ENCODE measurements around the gene POLG2.
"Not testable (repeated sequence)": the region's sequence is repeated elsewhere in the genome, so short reads cannot be mapped to it uniquely, and the experiment has no call there.

The POLG2 gene

DNA sequence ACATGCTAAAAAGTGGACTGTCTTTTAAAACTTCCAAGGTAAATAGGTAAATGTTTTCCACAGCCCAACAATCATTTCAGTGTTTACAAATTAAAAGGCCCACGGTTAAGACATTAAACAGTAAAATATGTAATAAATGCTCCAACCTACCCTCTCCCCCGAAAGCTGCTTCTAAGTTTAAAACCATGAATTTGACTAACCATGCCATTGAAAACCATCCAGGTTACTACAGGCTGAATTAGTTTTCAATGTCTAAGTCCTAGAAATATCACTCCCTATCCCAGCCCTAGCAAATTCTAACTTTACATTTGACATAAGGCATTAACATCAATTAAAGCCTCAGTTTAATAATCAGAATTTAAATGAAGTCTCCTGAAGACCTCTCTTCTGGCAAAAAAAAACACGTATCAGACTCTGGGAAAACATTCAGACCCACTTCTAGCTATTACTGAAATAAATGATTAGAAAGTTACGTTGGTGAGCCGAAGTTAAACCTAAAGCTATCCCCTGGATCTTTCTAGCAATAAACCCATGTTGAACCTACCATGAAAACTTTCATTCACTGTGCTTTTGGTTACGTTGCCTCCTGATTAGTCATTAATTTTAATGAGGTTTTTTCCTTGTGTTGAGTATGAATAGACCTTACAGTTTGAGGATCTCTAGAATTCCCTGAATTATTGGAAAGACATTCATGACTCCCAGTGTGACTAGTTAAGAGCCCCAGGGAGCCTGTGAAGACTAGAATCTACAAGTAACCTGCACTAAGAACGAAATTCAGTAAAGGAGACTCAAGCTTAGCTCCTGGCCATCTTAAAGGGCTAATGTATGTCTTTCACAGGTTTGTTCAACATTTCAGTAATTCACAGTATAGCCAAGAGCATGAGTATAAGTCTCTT is 1.7 kb upstream of the POLG2 start:
- H3K4me1 ChIP-seq (ENCODE audit: insufficient read depth, poor library complexity, severe bottlenecking), result peaks cover 31% of the 10 kb centered on the region
- no peaks in the 10 kb centered on the region for H3K9me3 ChIP-seq (ENCODE audit: severe bottlenecking)
- ATAC-seq (ENCODE audit: low read depth), result no peak; the same call in 2 of the 3 replicates
- no peak for DNase-seq (ENCODE audit: low spot score)
- TF ChIP-seq, protein P1, sequence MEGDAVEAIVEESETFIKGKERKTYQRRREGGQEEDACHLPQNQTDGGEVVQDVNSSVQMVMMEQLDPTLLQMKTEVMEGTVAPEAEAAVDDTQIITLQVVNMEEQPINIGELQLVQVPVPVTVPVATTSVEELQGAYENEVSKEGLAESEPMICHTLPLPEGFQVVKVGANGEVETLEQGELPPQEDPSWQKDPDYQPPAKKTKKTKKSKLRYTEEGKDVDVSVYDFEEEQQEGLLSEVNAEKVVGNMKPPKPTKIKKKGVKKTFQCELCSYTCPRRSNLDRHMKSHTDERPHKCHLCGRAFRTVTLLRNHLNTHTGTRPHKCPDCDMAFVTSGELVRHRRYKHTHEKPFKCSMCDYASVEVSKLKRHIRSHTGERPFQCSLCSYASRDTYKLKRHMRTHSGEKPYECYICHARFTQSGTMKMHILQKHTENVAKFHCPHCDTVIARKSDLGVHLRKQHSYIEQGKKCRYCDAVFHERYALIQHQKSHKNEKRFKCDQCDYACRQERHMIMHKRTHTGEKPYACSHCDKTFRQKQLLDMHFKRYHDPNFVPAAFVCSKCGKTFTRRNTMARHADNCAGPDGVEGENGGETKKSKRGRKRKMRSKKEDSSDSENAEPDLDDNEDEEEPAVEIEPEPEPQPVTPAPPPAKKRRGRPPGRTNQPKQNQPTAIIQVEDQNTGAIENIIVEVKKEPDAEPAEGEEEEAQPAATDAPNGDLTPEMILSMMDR (IDR thresholded peaks at IDR 0.05; ENCODE audit: poor library complexity, severe bottlenecking), result no peak
- no peaks in the 10 kb centered on the region for H3K27me3 ChIP-seq (ENCODE audit: insufficient read depth, poor library complexity, severe bottlenecking)
- H3K27ac ChIP-seq (ENCODE audit: poor library complexity, severe bottlenecking), result peak overlapping the region; percentile 86
- peaks cover 74% of the 10 kb centered on the region for H3K36me3 ChIP-seq (ENCODE audit: low read depth)
- no peak overlapping the region for H3K4me3 ChIP-seq (ENCODE audit: severe bottlenecking)

- Histone ChIP-seq H3K4me3 (ENCODE audit: severe bottlenecking) (peak overlapping the region; percentile 62), H3K27me3 (ENCODE audit: insufficient read depth, poor library complexity, severe bottlenecking) (no peaks in the 10 kb centered on the region), H3K9me3 (ENCODE audit: severe bottlenecking) (no peaks in the 10 kb centered on the region), H3K36me3 (ENCODE audit: low read depth) (peaks cover 74% of the 10 kb centered on the region), H3K27ac (ENCODE audit: poor library complexity, severe bottlenecking) (peak overlapping the region; percentile 86), H3K4me1 (ENCODE audit: insufficient read depth, poor library complexity, severe bottlenecking) (peaks cover 24% of the 10 kb centered on the region)
- no peak for DNase-seq (ENCODE audit: low spot score)
- ATAC-seq (ENCODE audit: low read depth), result no peak
- TF ChIP-seq, protein P1 (IDR thresholded peaks at IDR 0.05; ENCODE audit: poor library complexity, severe bottlenecking), result peak; percentile 42
Observed at GRCh38 chr17:64497565-64498035, 746 bp upstream of the POLG2 start.

DNA sequence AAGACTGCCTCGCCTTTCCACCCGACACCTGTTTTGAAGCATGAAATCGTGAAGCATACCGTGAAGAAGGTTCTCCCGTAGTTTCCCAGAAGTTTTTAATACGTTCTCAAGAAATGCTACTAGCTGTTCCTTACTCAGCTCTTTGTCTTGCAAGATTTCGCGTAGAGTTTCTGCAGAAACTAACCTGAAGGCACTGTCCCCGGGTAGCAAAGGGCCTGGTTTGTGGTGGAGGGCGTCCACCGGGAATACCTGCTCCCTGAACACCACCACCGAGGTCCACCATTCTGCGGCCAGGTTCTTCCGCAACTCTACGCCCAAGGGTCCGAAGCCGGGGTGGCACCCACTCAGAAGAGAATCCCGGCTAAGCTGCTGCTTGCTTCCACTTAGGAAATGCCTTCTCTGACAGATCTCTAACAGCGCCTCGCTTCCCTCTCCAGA is 487 bp downstream of the POLG2 start:
- Histone ChIP-seq H3K36me3 (ENCODE audit: low read depth) (peaks cover 74% of the 10 kb centered on the region), H3K4me3 (ENCODE audit: severe bottlenecking) (peak overlapping the region; percentile 62), H3K27me3 (ENCODE audit: insufficient read depth, poor library complexity, severe bottlenecking) (no peaks in the 10 kb centered on the region), H3K4me1 (ENCODE audit: insufficient read depth, poor library complexity, severe bottlenecking) (peaks cover 24% of the 10 kb centered on the region), H3K27ac (ENCODE audit: poor library complexity, severe bottlenecking) (peak overlapping the region; percentile 86), H3K9me3 (ENCODE audit: severe bottlenecking) (no peaks in the 10 kb centered on the region)
- DNase-seq (ENCODE audit: low spot score) (no peak), ATAC-seq (ENCODE audit: low read depth) (no peak)
- TF ChIP-seq, protein P1 (IDR thresholded peaks at IDR 0.05; ENCODE audit: poor library complexity, severe bottlenecking), result no peak

DNA sequence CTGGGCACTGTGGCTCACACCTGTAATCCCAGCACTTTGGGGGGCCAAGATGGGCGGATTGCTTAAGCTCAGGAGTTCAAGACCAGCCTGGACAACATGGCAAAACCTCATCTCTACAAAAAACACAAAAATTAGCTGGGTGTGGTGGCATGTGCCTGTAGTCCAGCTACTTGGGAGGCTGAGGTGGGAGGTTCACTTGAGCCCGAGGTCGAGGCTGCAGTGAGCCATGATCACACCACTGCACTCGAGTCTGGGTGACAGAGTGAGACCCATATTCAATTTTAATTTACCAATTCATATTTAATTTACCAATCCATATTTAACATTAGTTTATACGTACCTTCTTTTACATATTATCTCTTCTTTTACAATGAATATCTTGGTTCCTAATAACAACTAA is 1.6 kb downstream of the POLG2 start:
- ATAC-seq (ENCODE audit: low read depth); H3K9me3 ChIP-seq (ENCODE audit: severe bottlenecking); H3K27ac ChIP-seq (ENCODE audit: poor library complexity, severe bottlenecking); H3K27me3 ChIP-seq (ENCODE audit: insufficient read depth, poor library complexity, severe bottlenecking); DNase-seq (ENCODE audit: low spot score); H3K4me3 ChIP-seq (ENCODE audit: severe bottlenecking): not testable (repeated sequence)
- Histone ChIP-seq H3K4me1 (ENCODE audit: insufficient read depth, poor library complexity, severe bottlenecking) (peaks cover 24% of the 10 kb centered on the region), H3K36me3 (ENCODE audit: low read depth) (peaks cover 74% of the 10 kb centered on the region)

DNA sequence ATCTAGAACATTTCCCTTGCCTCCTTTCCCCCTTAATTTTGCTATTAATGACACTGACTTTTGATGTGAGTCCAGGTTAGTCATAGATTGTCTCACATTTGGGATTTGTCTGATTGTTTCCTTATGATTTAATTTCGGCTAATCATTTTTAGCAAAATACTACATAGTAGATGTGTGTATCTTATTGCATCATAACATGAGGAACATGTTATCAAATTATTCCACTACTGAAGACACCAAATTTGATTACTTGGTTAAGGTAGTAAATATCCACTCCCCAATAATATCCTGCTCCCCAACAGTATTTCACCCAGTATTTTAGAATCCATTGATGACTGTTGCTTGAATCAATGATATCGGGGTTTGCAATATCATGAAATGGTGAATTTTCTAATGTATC is 2.7 kb downstream of the POLG2 start:
- TF ChIP-seq, protein P1 (IDR thresholded peaks at IDR 0.05; ENCODE audit: poor library complexity, severe bottlenecking), result no peak
- H3K27ac ChIP-seq (ENCODE audit: poor library complexity, severe bottlenecking), result no peak overlapping the region
- no peak for ATAC-seq (ENCODE audit: low read depth)
- H3K4me1 ChIP-seq (ENCODE audit: insufficient read depth, poor library complexity, severe bottlenecking), result peaks cover 24% of the 10 kb centered on the region
- H3K27me3 ChIP-seq (ENCODE audit: insufficient read depth, poor library complexity, severe bottlenecking), result no peaks in the 10 kb centered on the region
- peaks cover 73% of the 10 kb centered on the region for H3K36me3 ChIP-seq (ENCODE audit: low read depth)
- no peak for DNase-seq (ENCODE audit: low spot score)
- H3K9me3 ChIP-seq (ENCODE audit: severe bottlenecking), result no peaks in the 10 kb centered on the region
- H3K4me3 ChIP-seq (ENCODE audit: severe bottlenecking), result no peak overlapping the region
